Gastroesophageal sphincter (tissue), 3 donors: ENCODE measurements around the gene EPAS1.

ENCODE experiments used
- CTCF ChIP-seq, 4 experiments: fragments of 200-600 bp in 2 of 4; fragments of 450-650 bp in 2 of 4; sonication (generic) in 1 of 4; IDR thresholded peaks; one replicate each; pipeline ENCODE4 v1.5.1; 2017 to 2019; ENCODE audit warnings: antibody characterized with exemption in 4 of 4, mild to moderate bottlenecking in 2 of 4, moderate library complexity in 2 of 4
- POLR2A ChIP-seq, 2 donors: fragments of 450-650 bp; IDR thresholded peaks; one replicate each; pipeline ENCODE4 v1.6.1; 2017; ENCODE audit warnings: antibody characterized with exemption in 2 of 2, mild to moderate bottlenecking in 2 of 2, moderate library complexity in 1 of 2
- POLR2AphosphoS5 ChIP-seq: sonication (generic); formaldehyde crosslinking; IDR thresholded peaks from one replicate; pipeline ENCODE4 v1.6.1; 2017; ENCODE audit warnings: antibody characterized with exemption

DNA sequence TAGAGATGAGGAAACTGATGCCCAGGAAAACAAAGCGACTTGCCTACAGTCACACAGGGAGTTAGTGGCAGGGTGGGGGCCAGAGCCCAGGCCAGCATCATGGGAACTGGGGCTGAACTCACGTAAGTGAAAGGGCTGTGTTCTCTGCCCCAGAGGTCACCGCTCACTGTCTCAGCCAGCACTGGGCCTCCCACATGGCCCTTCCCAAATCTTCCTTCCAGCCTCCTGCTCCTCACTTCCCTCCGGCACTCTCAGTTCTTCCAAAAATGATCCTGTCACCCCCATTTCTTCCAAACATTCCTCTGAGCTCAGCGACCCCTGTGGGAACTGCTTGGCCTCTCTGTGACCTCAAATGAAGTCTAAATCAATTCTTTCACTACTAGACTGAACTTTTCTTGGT is 91.7 kb downstream of the EPAS1 start:
- no peak for TF ChIP-seq CTCF (IDR thresholded peaks at IDR 0.05)
- TF ChIP-seq POLR2A (IDR thresholded peaks at IDR 0.05): no peak
- TF ChIP-seq POLR2AphosphoS5: no peak
